Caco-2 (cell line): ENCODE data around the gene RASSF3. TPM values are rescaled to one million over a fixed set of nuclear protein-coding genes. Genes with fewer than 3 reads are reported as not detected.

Source experiments
- BruUV-seq: library from RNA; stranded (reverse); fragments of 400-500 nt; replicated peaks from 2 replicates; lab custom pipeline; 2021; lab: Mats Ljungman, UMichigan
- CTCF ChIA-PET: fragments of 300-600 bp; sonication (Branson Sonifier 250); formaldehyde crosslinking; loops from one replicate; lab custom pipeline; 2022; ENCODE audit warnings: antibody characterized with exemption; lab: Charles Lee
- POLR2A ChIA-PET: fragments of 300-600 bp; sonication (Branson Sonifier 250); formaldehyde crosslinking; loops from one replicate; lab custom pipeline; 2022; ENCODE audit warnings: antibody characterized with exemption; lab: Charles Lee
- DNase-seq, 2 experiments: peaks; one replicate each; pipeline versions ENCODE4 v3.0.0 to v3.0.0-alpha.2; 2020 to 2022
- H3K27me3 ChIP-seq: replicated peaks from 2 replicates; pipeline ENCODE4 v1.6.0; 2011; ENCODE audit warnings: low read length; ENCODE audit not compliant: control insufficient read depth, insufficient read depth
- H3K36me3 ChIP-seq: 2 replicates; pipeline ENCODE4 v1.5.1; 2011; ENCODE audit warnings: low read length; ENCODE audit not compliant: control insufficient read depth, insufficient read depth
- H3K4me1 ChIP-seq: fragments of 250-450 bp; sonication (Bioruptor Pico); 2 replicates; pipeline ENCODE4 v1.5.1; 2020; ENCODE audit warnings: mild to moderate bottlenecking
- H3K4me3 ChIP-seq: 2 replicates; pipeline ENCODE4 v1.5.1; 2011; ENCODE audit warnings: low read depth, mild to moderate bottlenecking, control low read depth, low read length
- H3K9me3 ChIP-seq: fragments of 250-450 bp; sonication (Bioruptor Pico); 2 replicates; pipeline ENCODE4 v1.5.1; 2020; ENCODE audit warnings: mild to moderate bottlenecking, moderate library complexity
- H3K27ac Mint-ChIP-seq: one replicate; pipeline ENCODE4 v1.8.0; 2022; ENCODE audit warnings: mixed read lengths; ENCODE audit not compliant: unreplicated experiment
- H3K27me3 Mint-ChIP-seq: one replicate; pipeline ENCODE4 v1.8.0; 2022; ENCODE audit warnings: mixed read lengths; ENCODE audit not compliant: insufficient read depth, unreplicated experiment
- H3K36me3 Mint-ChIP-seq: one replicate; pipeline ENCODE4 v1.8.0; 2022; ENCODE audit warnings: mild to moderate bottlenecking, mixed read lengths; ENCODE audit not compliant: insufficient read depth, unreplicated experiment
- H3K4me1 Mint-ChIP-seq: one replicate; pipeline ENCODE4 v1.8.0; 2022; ENCODE audit warnings: low read depth, mixed read lengths; ENCODE audit not compliant: unreplicated experiment
- H3K4me3 Mint-ChIP-seq: one replicate; pipeline ENCODE4 v1.8.0; 2022; ENCODE audit warnings: mild to moderate bottlenecking, moderate library complexity, mixed read lengths; ENCODE audit not compliant: unreplicated experiment
- H3K9me3 Mint-ChIP-seq: one replicate; pipeline ENCODE4 v1.8.0; 2022; ENCODE audit warnings: mixed read lengths; ENCODE audit not compliant: unreplicated experiment
- CTCF ChIP-seq, 2 experiments: fragments of 200-600 bp in 1 of 2; IDR thresholded peaks; 1 replicate in 1 of 2; 2 replicates in 1 of 2; pipeline versions ENCODE4 v1.5.1 to v1.8.0; 2011 to 2022; ENCODE audit warnings: antibody characterized with exemption in 1 of 2, control low read depth in 1 of 2, inconsistent platforms in 1 of 2, low read depth in 1 of 2, low read length in 1 of 2, mild to moderate bottlenecking in 1 of 2, moderate library complexity in 1 of 2; ENCODE audit not compliant: insufficient read depth in 1 of 2, severe bottlenecking in 1 of 2, unreplicated experiment in 1 of 2
- intact Hi-C: fragments of 100-400 bp; cut with micrococcal nuclease; formaldehyde crosslinking; loops from one replicate; pipeline ENCODE4 v1.10.0; 2022; ENCODE audit not compliant: unreplicated experiment
- total RNA-seq: library from RNA; stranded (reverse); gene quantifications from 2 replicates; pipeline ENCODE4 v1.2.3, GENCODE V29; 2022

RASSF3 gene
- total RNA-seq, 1 experiment from 2014 or later, result 25.7 TPM

GRCh38 chr12:64700532-64700931 is 90.2 kb downstream of the RASSF3 start:
- peaks cover 16% of the 10 kb centered on the region for H3K36me3 Mint-ChIP-seq
- no TSS peak for BruUV-seq
- no peak for DNase-seq
- Histone ChIP-seq H3K4me1 (0 out of 2 replicates have a peak, but pooled peaks cover 6% of the 10 kb centered on the region), H3K4me3 (no peak overlapping the region), H3K36me3 (no peaks in the 10 kb centered on the region), H3K27me3 (no peaks in the 10 kb centered on the region), H3K9me3 (no peaks in the 10 kb centered on the region)
- no peak overlapping the region for H3K27ac Mint-ChIP-seq
- ChIA-PET POLR2A (no interaction called here), CTCF (no interaction called here)
- H3K9me3 Mint-ChIP-seq, result no peaks in the 10 kb centered on the region
- intact Hi-C loops, result no loop called here
- TF ChIP-seq CTCF (IDR thresholded peaks at IDR 0.05; ENCODE audit: insufficient read depth in 1 of 2, low read depth in 1 of 2, low read length in 1 of 2, severe bottlenecking in 1 of 2, unreplicated experiment in 1 of 2), result no peak
- H3K27me3 Mint-ChIP-seq, result no peaks in the 10 kb centered on the region
- H3K4me1 Mint-ChIP-seq, result peaks cover under 1% of the 10 kb centered on the region
- no peak overlapping the region for H3K4me3 Mint-ChIP-seq

GRCh38 chr12:64701283-64701682 is 91.0 kb downstream of the RASSF3 start:
- TF ChIP-seq CTCF (IDR thresholded peaks at IDR 0.05; ENCODE audit: insufficient read depth in 1 of 2, low read depth in 1 of 2, low read length in 1 of 2, severe bottlenecking in 1 of 2, unreplicated experiment in 1 of 2), result no peak
- POLR2A ChIA-PET, result no interaction called here
- CTCF ChIA-PET, result no interaction called here
- DNase-seq, result no peak
- no peaks in the 10 kb centered on the region for H3K36me3 ChIP-seq
- no peaks in the 10 kb centered on the region for H3K4me1 Mint-ChIP-seq
- H3K36me3 Mint-ChIP-seq, result peaks cover 16% of the 10 kb centered on the region
- no peaks in the 10 kb centered on the region for H3K27me3 ChIP-seq
- no peaks in the 10 kb centered on the region for H3K27me3 Mint-ChIP-seq
- no peak overlapping the region for H3K27ac Mint-ChIP-seq
- no TSS peak for BruUV-seq
- no peak overlapping the region for H3K4me3 Mint-ChIP-seq
- intact Hi-C loops, result no loop called here
- H3K9me3 ChIP-seq, result no peaks in the 10 kb centered on the region
- no peak overlapping the region for H3K4me3 ChIP-seq
- 0 out of 2 replicates have a peak, but pooled peaks cover 4% of the 10 kb centered on the region for H3K4me1 ChIP-seq
- H3K9me3 Mint-ChIP-seq, result no peaks in the 10 kb centered on the region

GRCh38 chr12:64706306-64706705 is 96.0 kb downstream of the RASSF3 start:
- BruUV-seq, result no TSS peak
- Histone ChIP-seq H3K4me1 (no peaks in the 10 kb centered on the region), H3K27me3 (no peaks in the 10 kb centered on the region), H3K36me3 (no peaks in the 10 kb centered on the region), H3K4me3 (no peak overlapping the region), H3K9me3 (no peaks in the 10 kb centered on the region)
- CTCF ChIA-PET, result interaction anchor here (0.7 to 1.0 kb wide), 2 partner anchors 8 to 14 kb away, joined by 3 read pairs; no protein-coding TSS in a partner anchor
- no peak for DNase-seq
- H3K36me3 Mint-ChIP-seq, result no peaks in the 10 kb centered on the region
- H3K9me3 Mint-ChIP-seq, result no peaks in the 10 kb centered on the region
- H3K4me1 Mint-ChIP-seq, result peaks cover 6% of the 10 kb centered on the region
- no peak for TF ChIP-seq CTCF (IDR thresholded peaks at IDR 0.05; ENCODE audit: insufficient read depth in 1 of 2, low read depth in 1 of 2, low read length in 1 of 2, severe bottlenecking in 1 of 2, unreplicated experiment in 1 of 2)
- intact Hi-C loops, result no loop called here
- no peak overlapping the region for H3K4me3 Mint-ChIP-seq
- POLR2A ChIA-PET, result no interaction called here
- no peaks in the 10 kb centered on the region for H3K27me3 Mint-ChIP-seq
- H3K27ac Mint-ChIP-seq, result no peak overlapping the region
